ENCODE results near the gene FOXF2. TPM values are rescaled to one million over a fixed set of nuclear protein-coding genes. Genes with fewer than 3 reads are reported as not detected.

The FOXF2 gene
- total and polyA plus RNA-seq, 9 donors, result 0.05 to 0.18 (median 0.11) TPM; not detected in 5

DNA sequence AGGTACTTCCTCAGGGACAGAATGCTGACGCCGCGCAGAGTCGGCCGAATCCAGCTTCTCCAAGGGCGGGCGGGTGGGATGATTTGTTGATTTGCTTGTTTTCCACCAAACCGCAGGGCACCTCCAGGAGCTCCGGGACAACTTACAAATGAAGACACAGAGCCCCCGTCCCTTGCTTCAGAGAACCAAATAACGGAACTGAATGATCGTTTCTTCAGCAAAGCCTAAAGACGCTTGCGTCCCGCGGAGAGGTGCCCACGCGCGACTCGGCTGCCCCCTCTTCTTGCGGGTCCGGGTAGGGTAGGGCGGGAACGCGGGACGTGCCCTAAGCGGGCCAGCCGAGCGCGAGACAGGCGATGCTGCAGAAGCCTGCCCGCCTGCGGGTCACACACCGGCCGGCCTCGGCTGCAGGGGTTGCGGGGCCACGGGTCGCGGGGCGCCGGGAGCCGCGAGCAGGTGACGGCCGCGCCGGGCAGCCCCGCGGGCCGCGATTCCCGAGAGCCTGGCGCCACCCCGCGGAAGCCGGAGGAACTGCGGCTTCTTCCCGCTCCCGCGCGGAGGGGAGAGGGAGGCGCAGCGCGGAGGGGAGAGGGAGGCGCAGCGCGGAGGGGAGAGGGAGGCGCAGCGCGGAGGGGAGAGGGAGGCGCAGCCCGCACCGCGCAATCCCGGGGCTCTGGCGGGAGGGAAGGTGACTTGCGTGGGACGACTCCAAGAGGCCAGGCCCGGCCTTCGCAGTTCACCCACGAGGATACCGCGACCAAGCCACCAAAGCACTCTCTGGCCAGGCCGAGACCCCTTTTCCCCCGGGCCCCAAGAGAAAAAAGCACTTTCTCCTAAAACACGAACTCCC, 7.7 kb upstream of the FOXF2 start:
- peak in 3 of 5 donors; percentile 28 to 62 (median 50) for DNase-seq
- H3K9me3 ChIP-seq, result no peaks in the 10 kb centered on the region
- peak overlapping the region; percentile 24 for H3K4me3 ChIP-seq
- H3K27ac ChIP-seq, result no peak overlapping the region
- peaks cover 3% of the 10 kb centered on the region for H3K4me1 ChIP-seq (ENCODE audit: insufficient read depth)
- WGBS, 3 donors, result 1 to 2% (median 1%) methylated on average over 62 to 85 of the region's 87 CpGs
- intact Hi-C loops (cut with DNase I), result no loop called here
- no peaks in the 10 kb centered on the region for H3K36me3 ChIP-seq
- H3K27me3 ChIP-seq, result peaks cover 7% of the 10 kb centered on the region
- TF ChIP-seq EP300 (IDR thresholded peaks at IDR 0.05) (no peak), POLR2A (IDR thresholded peaks at IDR 0.05) (no peak)
- TF ChIP-seq, protein P1, sequence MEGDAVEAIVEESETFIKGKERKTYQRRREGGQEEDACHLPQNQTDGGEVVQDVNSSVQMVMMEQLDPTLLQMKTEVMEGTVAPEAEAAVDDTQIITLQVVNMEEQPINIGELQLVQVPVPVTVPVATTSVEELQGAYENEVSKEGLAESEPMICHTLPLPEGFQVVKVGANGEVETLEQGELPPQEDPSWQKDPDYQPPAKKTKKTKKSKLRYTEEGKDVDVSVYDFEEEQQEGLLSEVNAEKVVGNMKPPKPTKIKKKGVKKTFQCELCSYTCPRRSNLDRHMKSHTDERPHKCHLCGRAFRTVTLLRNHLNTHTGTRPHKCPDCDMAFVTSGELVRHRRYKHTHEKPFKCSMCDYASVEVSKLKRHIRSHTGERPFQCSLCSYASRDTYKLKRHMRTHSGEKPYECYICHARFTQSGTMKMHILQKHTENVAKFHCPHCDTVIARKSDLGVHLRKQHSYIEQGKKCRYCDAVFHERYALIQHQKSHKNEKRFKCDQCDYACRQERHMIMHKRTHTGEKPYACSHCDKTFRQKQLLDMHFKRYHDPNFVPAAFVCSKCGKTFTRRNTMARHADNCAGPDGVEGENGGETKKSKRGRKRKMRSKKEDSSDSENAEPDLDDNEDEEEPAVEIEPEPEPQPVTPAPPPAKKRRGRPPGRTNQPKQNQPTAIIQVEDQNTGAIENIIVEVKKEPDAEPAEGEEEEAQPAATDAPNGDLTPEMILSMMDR (IDR thresholded peaks at IDR 0.05), result peak in 1 of 3 donors; percentile 60

DNA sequence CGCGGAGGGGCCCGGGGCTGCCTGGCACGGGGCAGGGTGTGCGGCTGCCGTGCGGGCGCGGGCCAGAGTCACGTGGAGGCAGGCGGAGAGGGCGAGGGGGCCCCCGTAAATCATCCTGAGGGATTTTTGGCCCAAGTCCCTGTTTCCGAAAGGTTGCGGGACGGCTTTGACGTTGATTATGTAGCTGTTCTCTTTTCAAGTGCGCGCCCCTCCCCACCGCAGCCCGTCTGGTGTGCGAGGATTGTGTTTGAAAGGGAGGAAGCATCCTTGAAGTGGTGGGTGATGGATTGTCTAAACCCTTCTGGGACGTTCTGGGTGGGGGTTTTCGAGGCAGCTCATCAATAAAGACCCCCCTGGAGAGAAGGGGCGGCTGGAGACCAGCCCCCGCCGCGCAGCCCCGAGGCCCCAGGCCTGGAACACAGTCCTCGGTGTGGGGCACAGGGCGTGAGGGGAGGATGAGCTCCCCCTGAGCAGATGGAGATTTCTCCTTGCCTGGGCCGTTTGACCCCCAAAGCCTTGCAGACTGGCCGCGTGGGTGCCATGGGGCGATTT, 7.0 kb upstream of the FOXF2 start:
- Histone ChIP-seq H3K27ac (no peak overlapping the region), H3K9me3 (no peaks in the 10 kb centered on the region), H3K27me3 (peaks cover 7% of the 10 kb centered on the region), H3K36me3 (no peaks in the 10 kb centered on the region), H3K4me3 (no peak overlapping the region), H3K4me1 (ENCODE audit: insufficient read depth) (peaks cover 3% of the 10 kb centered on the region)
- intact Hi-C loops (cut with DNase I), result no loop called here
- no peak for DNase-seq
- TF ChIP-seq POLR2A (IDR thresholded peaks at IDR 0.05), result no peak
- no peak for TF ChIP-seq EP300 (IDR thresholded peaks at IDR 0.05)
- TF ChIP-seq, protein P1 (IDR thresholded peaks at IDR 0.05), result no peak
- 2 to 4% (median 2%) methylated on average over 35 of the region's 35 CpGs for WGBS, 3 donors

DNA sequence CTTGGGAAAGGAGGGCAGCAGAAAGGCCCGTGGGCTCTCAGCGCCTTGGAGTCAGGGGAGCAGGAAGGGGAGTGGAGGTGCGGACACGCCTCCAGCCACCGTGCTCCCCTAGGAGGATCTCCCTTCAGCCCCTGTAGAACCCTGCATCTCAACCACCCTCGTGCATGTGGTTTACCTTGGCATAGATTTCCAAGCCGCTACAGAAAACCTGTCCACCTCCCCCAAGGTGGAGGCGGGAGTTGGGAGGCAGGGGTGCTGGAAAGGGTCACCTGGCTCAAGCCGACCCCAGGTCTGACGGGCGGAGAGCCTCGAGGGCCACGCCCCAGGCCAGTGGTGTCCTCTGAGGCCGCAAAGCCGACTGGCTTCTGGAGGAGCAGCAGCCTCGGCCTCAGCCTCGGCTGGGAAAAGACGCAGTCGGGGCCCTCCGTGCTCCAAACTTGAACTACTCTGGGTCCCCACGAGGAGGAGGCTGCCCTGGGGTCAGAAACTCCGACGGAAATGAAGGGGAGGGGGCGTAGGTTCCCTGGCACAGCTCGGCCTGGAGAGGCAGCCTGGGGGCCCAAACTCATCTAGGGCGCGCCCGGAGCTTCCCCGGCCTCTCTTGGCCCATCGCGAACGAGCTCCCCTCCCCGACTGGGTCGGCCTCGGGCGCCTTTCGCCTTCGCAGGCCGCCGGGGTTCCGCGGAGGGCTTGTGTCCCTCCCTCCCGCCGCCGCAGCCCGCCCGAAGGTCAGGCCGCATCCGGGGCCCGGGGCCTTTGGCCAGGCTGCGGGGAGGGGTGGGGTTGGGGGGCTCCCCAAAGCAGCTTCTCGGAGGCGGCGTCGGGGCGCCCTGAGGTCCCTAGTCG, 6.3 kb upstream of the FOXF2 start:
- H3K4me1 ChIP-seq (ENCODE audit: insufficient read depth), result peaks cover 3% of the 10 kb centered on the region
- TF ChIP-seq EP300 (IDR thresholded peaks at IDR 0.05), result no peak
- TF ChIP-seq POLR2A (IDR thresholded peaks at IDR 0.05), result no peak
- TF ChIP-seq, protein P1 (IDR thresholded peaks at IDR 0.05), result no peak
- H3K27ac ChIP-seq, result no peak overlapping the region
- H3K9me3 ChIP-seq, result no peaks in the 10 kb centered on the region
- peaks cover 7% of the 10 kb centered on the region for H3K27me3 ChIP-seq
- intact Hi-C loops (cut with DNase I), result no loop called here
- no peaks in the 10 kb centered on the region for H3K36me3 ChIP-seq
- DNase-seq, result no peak
- 1 to 3% (median 1%) methylated on average over 54 to 57 of the region's 57 CpGs for WGBS, 3 donors
- no peak overlapping the region for H3K4me3 ChIP-seq

DNA sequence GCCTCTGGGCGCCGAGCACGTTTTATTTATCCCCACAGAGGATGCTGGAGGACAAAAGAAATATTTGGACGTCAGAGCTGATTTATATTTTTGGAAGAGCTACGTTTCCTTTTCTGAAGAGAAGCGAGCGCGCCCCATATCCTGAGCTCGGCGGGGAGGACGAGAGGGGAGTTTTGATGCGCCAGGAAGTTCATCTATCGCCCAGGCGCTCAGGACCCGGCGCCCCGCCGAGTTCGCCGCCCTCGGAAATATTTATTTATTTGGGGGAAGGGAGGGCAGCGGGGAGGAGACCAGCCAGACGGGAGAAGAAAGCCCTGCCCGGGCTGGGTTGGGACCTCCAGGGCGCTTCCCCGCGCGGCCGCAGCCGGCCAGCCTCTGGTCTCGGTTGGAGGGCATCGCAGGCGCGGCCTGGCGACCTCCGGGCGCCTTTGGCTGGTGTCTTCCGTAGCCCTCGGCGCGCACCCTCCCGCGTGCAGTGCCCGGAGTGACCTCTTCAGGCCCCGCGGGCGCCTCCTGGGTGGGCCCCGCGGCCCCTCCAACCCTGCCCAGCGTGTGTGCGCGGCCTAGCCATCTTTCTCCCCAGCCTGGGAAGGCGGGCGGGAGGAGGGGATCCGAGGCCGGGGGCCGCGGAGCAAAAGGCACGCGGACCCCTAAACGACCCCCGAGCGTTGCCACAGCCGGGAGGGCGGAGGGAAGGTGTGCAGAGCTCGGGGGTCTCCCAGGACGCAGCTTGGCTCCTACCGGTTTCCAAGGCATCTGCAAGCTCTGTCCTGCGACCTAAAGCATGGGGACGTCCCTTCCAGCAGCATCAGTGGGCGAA, 5.4 kb upstream of the FOXF2 start:
- Histone ChIP-seq H3K4me1 (ENCODE audit: insufficient read depth) (peaks cover 4% of the 10 kb centered on the region), H3K27me3 (peaks cover 7% of the 10 kb centered on the region), H3K27ac (no peak overlapping the region), H3K9me3 (no peaks in the 10 kb centered on the region), H3K36me3 (no peaks in the 10 kb centered on the region), H3K4me3 (no peak overlapping the region)
- TF ChIP-seq, protein P1 (IDR thresholded peaks at IDR 0.05), result no peak
- TF ChIP-seq EP300 (IDR thresholded peaks at IDR 0.05), result no peak
- TF ChIP-seq POLR2A (IDR thresholded peaks at IDR 0.05), result no peak
- intact Hi-C loops (cut with DNase I), result no loop called here
- no peak for DNase-seq
- WGBS, 3 donors, result 1 to 4% (median 3%) methylated on average over 71 of the region's 71 CpGs

All from ovary (tissue), 9 donors.